Endothelial cell of umbilical vein (primary cell): Measurements from ENCODE around the gene MEOX1. TPM values are rescaled to one million over a fixed set of nuclear protein-coding genes. Genes with fewer than 3 reads are reported as not detected.

Experiments
- BruUV-seq: library from RNA; stranded (reverse); fragments of 400-500 nt; replicated peaks from 2 replicates; lab custom pipeline; 2021; lab: Mats Ljungman, UMichigan
- CTCF ChIA-PET: fragments of 300-600, 350-600 bp; sonication (Branson Sonifier 250); formaldehyde crosslinking; loops from one replicate; lab custom pipeline; 2021; ENCODE audit warnings: antibody characterized with exemption, inconsistent platforms; lab: Charles Lee
- POLR2A ChIA-PET: fragments of 300-600, 350-600 bp; sonication (Branson Sonifier 250); formaldehyde crosslinking; loops from one replicate; lab custom pipeline; 2021; ENCODE audit warnings: antibody characterized with exemption, inconsistent platforms; lab: Charles Lee
- DNase-seq: peaks from one replicate; pipeline ENCODE4 v3.0.0-alpha.2; 2011; ENCODE audit warnings: low read depth, low spot score
- FAIRE-seq: peaks from 2 replicates; lab custom pipeline; 2011; peaks lifted over from hg19 to GRCh38; lab: Jason Lieb, UNC
- H2AFZ ChIP-seq: 2 replicates; pipeline ENCODE4 v1.6.0; 2012; ENCODE audit warnings: low read depth, low read length, control low read depth, inconsistent platforms
- H3K27ac ChIP-seq: 2 replicates; pipeline ENCODE4 v1.5.1; 2011; ENCODE audit warnings: low read depth, mild to moderate bottlenecking, control low read depth, low read length, moderate library complexity; ENCODE audit not compliant: insufficient read depth
- H3K27me3 ChIP-seq, 2 experiments: 2 replicates each; pipeline versions ENCODE4 v1.6.0 to v1.6.1; 2011; ENCODE audit warnings: low read length in 2 of 2, mixed read lengths in 1 of 2; ENCODE audit not compliant: control insufficient read depth in 2 of 2, insufficient read depth in 2 of 2
- H3K36me3 ChIP-seq, 2 experiments: 2 replicates in 1 of 2; 3 replicates in 1 of 2; pipeline ENCODE4 v1.5.1; 2011; ENCODE audit warnings: low read length in 2 of 2, mild to moderate bottlenecking in 1 of 2, moderate library complexity in 1 of 2; ENCODE audit not compliant: control insufficient read depth in 2 of 2, insufficient read depth in 2 of 2; ENCODE audit errors: extremely low read depth in 1 of 2
- H3K4me1 ChIP-seq: 3 replicates; pipeline ENCODE4 v1.5.1; 2011; ENCODE audit warnings: mild to moderate bottlenecking, low read length; ENCODE audit not compliant: control insufficient read depth, insufficient read depth; ENCODE audit errors: extremely low read depth
- H3K4me2 ChIP-seq: 2 replicates; pipeline ENCODE4 v1.6.1; 2011; ENCODE audit warnings: low read length, control low read depth, mixed read lengths; ENCODE audit not compliant: insufficient read depth
- H3K4me3 ChIP-seq, 3 experiments: fragments of 200-600 bp in 1 of 3; sonication (generic), shearing (Covaris generic) in 1 of 3; replicated peaks in 1 of 3; 2 replicates each; pipeline ENCODE4 v1.5.1; 2011 to 2016; ENCODE audit warnings: control low read depth in 3 of 3, low read length in 3 of 3, mild to moderate bottlenecking in 2 of 3, inconsistent platforms in 1 of 3, low read depth in 1 of 3, moderate library complexity in 1 of 3; ENCODE audit not compliant: insufficient read depth in 1 of 3
- H3K79me2 ChIP-seq: 2 replicates; pipeline ENCODE4 v1.6.0; 2012; ENCODE audit warnings: low read length, inconsistent platforms; ENCODE audit not compliant: control insufficient read depth, insufficient read depth
- H3K9ac ChIP-seq: replicated peaks from 2 replicates; pipeline ENCODE3; 2011; ENCODE audit warnings: low read length, control low read depth; ENCODE audit not compliant: insufficient read depth; ENCODE audit errors: extremely low read depth
- H3K9me1 ChIP-seq: replicated peaks from 3 replicates; pipeline ENCODE4 v1.6.0; 2011; ENCODE audit warnings: mild to moderate bottlenecking, low read length; ENCODE audit not compliant: control insufficient read depth, insufficient read depth; ENCODE audit errors: extremely low read depth
- H3K9me3 ChIP-seq: replicated peaks from 2 replicates; pipeline ENCODE4 v1.5.1; 2012; ENCODE audit warnings: low read length, inconsistent platforms; ENCODE audit not compliant: control insufficient read depth, insufficient read depth
- H4K20me1 ChIP-seq: replicated peaks from 2 replicates; pipeline ENCODE3; 2011; ENCODE audit warnings: mild to moderate bottlenecking, low read length; ENCODE audit not compliant: control insufficient read depth, insufficient read depth; ENCODE audit errors: extremely low read depth
- EZH2 ChIP-seq: IDR thresholded peaks from 2 replicates; pipeline ENCODE4 v1.6.1; 2012; ENCODE audit warnings: borderline replicate concordance, low read depth, mild to moderate bottlenecking, moderate library complexity, low read length, inconsistent platforms; ENCODE audit not compliant: severe bottlenecking
- FOS ChIP-seq: IDR thresholded peaks from 2 replicates; pipeline ENCODE4 v1.6.1; 2011; ENCODE audit warnings: mild to moderate bottlenecking, low read length, moderate library complexity, borderline replicate concordance; ENCODE audit not compliant: insufficient read depth
- GATA2 ChIP-seq: IDR thresholded peaks from 2 replicates; pipeline ENCODE4 v1.7.0; 2011; ENCODE audit warnings: low read depth, mild to moderate bottlenecking, moderate library complexity, mixed read lengths, low read length; ENCODE audit not compliant: insufficient read length, insufficient read depth
- JUN ChIP-seq: IDR thresholded peaks from 2 replicates; pipeline ENCODE4 v1.6.1; 2011; ENCODE audit warnings: borderline replicate concordance, low read depth; ENCODE audit not compliant: insufficient read length, insufficient read depth
- MYC ChIP-seq: IDR thresholded peaks from one replicate; pipeline ENCODE4 v1.6.1; 2011; ENCODE audit warnings: mild to moderate bottlenecking, low read depth, low read length
- POLR2A ChIP-seq: IDR thresholded peaks from 2 replicates; pipeline ENCODE4 v1.6.1; 2012; ENCODE audit warnings: low read depth, mild to moderate bottlenecking, control low read depth, low read length
- POLR2AphosphoS5 ChIP-seq: IDR thresholded peaks from 2 replicates; pipeline ENCODE4 v1.6.1; 2012; ENCODE audit warnings: low read depth, mild to moderate bottlenecking, control low read depth, low read length, moderate library complexity; ENCODE audit not compliant: insufficient read depth
- dilution Hi-C: fragments of 300-500 bp; cut with MboI; formaldehyde crosslinking; loops from one replicate; pipeline ENCODE4 v1.15.0; 2019; ENCODE audit warnings: low sequenced_read_pairs; ENCODE audit not compliant: extremely low pct_ligation_motif_present
- intact Hi-C: fragments of 100-400 bp; cut with micrococcal nuclease; formaldehyde crosslinking; loops from one replicate; pipeline ENCODE4 v1.10.0; 2022
- polyA plus RNA-seq, 4 experiments: library from polyadenylated mRNA; depleted of rRNA in 3 of 4; stranded (reverse) in 3 of 4; unstranded in 1 of 4; fragments of >200 nt; gene quantifications; 2 replicates each; pipeline versions ENCODE4 v1.2.1 to v1.2.3, GENCODE V29; 2011 to 2012; ENCODE audit warnings: missing spikeins in 1 of 4
- total RNA-seq: library from RNA; stranded (reverse); gene quantifications from 2 replicates; pipeline ENCODE4 v1.2.3, GENCODE V29; 2021
- TF ChIP-seq, protein P1 (sequence below), 2 donors: IDR thresholded peaks; 1 replicate in 1 of 2; 2 replicates in 1 of 2; pipeline ENCODE4 v1.5.1; 2011; ENCODE audit warnings: low read length in 2 of 2, mild to moderate bottlenecking in 2 of 2, moderate library complexity in 2 of 2, control low read depth in 1 of 2, inconsistent platforms in 1 of 2, low read depth in 1 of 2; ENCODE audit not compliant: insufficient read depth in 1 of 2; ENCODE audit errors: extremely low read depth in 1 of 2
- TF ChIP-seq, protein P2 (sequence below): IDR thresholded peaks from 2 replicates; pipeline ENCODE4 v1.6.1; 2011; ENCODE audit not compliant: insufficient read depth, insufficient read length

Gene MEOX1
- total and polyA plus RNA-seq, 2 donors (not counting 3 experiments of a cell fraction or from before 2014, with no cell fraction given), result 0.06 TPM; not detected in 1

DNA sequence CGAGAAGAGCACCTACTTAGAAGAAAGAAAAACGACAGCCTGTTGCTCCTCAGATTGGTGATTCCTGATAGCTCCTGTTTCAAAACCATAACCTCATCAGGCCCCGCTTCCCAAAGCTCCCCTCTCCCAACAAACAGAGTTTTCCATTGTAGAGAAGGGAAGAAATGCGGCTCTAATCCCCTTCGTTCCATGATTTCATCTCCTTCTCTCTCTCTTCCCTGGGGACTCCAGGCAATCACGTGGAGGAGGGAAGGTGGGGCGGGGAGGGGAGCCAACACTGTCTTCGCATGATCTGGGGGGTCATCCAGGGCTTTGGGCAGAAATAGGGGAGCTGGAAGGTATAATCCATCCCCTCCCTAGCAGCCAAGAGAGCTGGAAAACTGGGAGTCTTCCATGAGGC, 43.4 kb downstream of the MEOX1 start:
- TF ChIP-seq FOS (no peak), GATA2 (no peak), MYC (no peak), POLR2A (no peak), POLR2AphosphoS5 (no peak), JUN (no peak), EZH2 (no peak)
- TF ChIP-seq, protein P1, sequence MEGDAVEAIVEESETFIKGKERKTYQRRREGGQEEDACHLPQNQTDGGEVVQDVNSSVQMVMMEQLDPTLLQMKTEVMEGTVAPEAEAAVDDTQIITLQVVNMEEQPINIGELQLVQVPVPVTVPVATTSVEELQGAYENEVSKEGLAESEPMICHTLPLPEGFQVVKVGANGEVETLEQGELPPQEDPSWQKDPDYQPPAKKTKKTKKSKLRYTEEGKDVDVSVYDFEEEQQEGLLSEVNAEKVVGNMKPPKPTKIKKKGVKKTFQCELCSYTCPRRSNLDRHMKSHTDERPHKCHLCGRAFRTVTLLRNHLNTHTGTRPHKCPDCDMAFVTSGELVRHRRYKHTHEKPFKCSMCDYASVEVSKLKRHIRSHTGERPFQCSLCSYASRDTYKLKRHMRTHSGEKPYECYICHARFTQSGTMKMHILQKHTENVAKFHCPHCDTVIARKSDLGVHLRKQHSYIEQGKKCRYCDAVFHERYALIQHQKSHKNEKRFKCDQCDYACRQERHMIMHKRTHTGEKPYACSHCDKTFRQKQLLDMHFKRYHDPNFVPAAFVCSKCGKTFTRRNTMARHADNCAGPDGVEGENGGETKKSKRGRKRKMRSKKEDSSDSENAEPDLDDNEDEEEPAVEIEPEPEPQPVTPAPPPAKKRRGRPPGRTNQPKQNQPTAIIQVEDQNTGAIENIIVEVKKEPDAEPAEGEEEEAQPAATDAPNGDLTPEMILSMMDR (IDR thresholded peaks at IDR 0.05; ENCODE audit: extremely low read depth in 1 of 2, insufficient read depth in 1 of 2, low read depth in 1 of 2, low read length in 2 of 2), result no peak
- TF ChIP-seq, protein P2, sequence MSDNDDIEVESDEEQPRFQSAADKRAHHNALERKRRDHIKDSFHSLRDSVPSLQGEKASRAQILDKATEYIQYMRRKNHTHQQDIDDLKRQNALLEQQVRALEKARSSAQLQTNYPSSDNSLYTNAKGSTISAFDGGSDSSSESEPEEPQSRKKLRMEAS, result no peak

More for the DNA sequence above, 43.4 kb downstream of the MEOX1 start:
- no peak overlapping the region for H3K4me3 ChIP-seq
- no peak overlapping the region for H3K4me2 ChIP-seq
- peaks cover 0 to 6% of the 10 kb centered on the region in 2 experiments for H3K27me3 ChIP-seq
- H3K36me3 ChIP-seq, result no peaks in the 10 kb centered on the region
- H4K20me1 ChIP-seq, result no peaks in the 10 kb centered on the region
- no peak for FAIRE-seq
- no TSS peak for BruUV-seq
- H3K79me2 ChIP-seq, result no peaks in the 10 kb centered on the region
- no peak for DNase-seq
- H3K9ac ChIP-seq, result no peak overlapping the region
- dilution Hi-C loops, result no loop called here
- intact Hi-C loops, result no loop called here
- ChIA-PET POLR2A (no interaction called here), CTCF (interaction anchor here (0.9 kb wide), 1 partner anchor 55 kb away, joined by 3 read pairs; no protein-coding TSS in a partner anchor)
- H3K9me3 ChIP-seq, result no peaks in the 10 kb centered on the region
- H3K9me1 ChIP-seq, result no peaks in the 10 kb centered on the region
- H2AFZ ChIP-seq, result no peak overlapping the region
- no peaks in the 10 kb centered on the region for H3K4me1 ChIP-seq
- H3K27ac ChIP-seq, result no peak overlapping the region
